CD4-positive, alpha-beta memory T cell (primary cell): Measurements from ENCODE around the gene MOXD1. TPM values are rescaled to one million over a fixed set of nuclear protein-coding genes. Genes with fewer than 3 reads are reported as not detected.
"Not testable (repeated sequence)": the region's sequence is repeated elsewhere in the genome, so short reads cannot be mapped to it uniquely, and the experiment has no call there.

Experiments used
- CTCF ChIA-PET: fragments of 350-600 bp; sonication (Branson Sonifier 250); formaldehyde crosslinking; loops from one replicate; lab custom pipeline; 2021; ENCODE audit warnings: inconsistent platforms; ENCODE audit not compliant: partially characterized antibody; lab: Charles Lee
- POLR2A ChIA-PET: fragments of 350-600 bp; sonication (Branson Sonifier 250); formaldehyde crosslinking; loops from one replicate; lab custom pipeline; 2021; ENCODE audit not compliant: partially characterized antibody; lab: Charles Lee
- DNase-seq, 5 donors: peaks; one replicate each; pipeline versions ENCODE4 v3.0.0 to v3.0.0-alpha.2; 2020 to 2022; ENCODE audit warnings: mixed read lengths in 1 of 5
- H3K27ac ChIP-seq: one replicate; pipeline ENCODE4 v1.7.0; 2013; ENCODE audit warnings: low read depth, low read length
- H3K27me3 ChIP-seq: 2 replicates; pipeline ENCODE4 v1.7.0; 2013; ENCODE audit warnings: mild to moderate bottlenecking, low read length, moderate library complexity; ENCODE audit not compliant: insufficient read depth
- H3K36me3 ChIP-seq: 2 replicates; pipeline ENCODE4 v1.7.0; 2013; ENCODE audit warnings: mild to moderate bottlenecking, low read length, moderate library complexity; ENCODE audit not compliant: insufficient read depth
- H3K4me1 ChIP-seq: 2 replicates; pipeline ENCODE4 v1.7.0; 2013; ENCODE audit warnings: mild to moderate bottlenecking, low read length, moderate library complexity; ENCODE audit not compliant: insufficient read depth
- H3K4me3 ChIP-seq, 2 donors: one replicate each; pipeline ENCODE4 v1.7.0; 2013; ENCODE audit warnings: low read length in 2 of 2, mild to moderate bottlenecking in 1 of 2
- H3K9me3 ChIP-seq, 2 donors: one replicate each; pipeline ENCODE4 v1.7.0; 2013; ENCODE audit warnings: low read length in 2 of 2, control low read depth in 1 of 2; ENCODE audit not compliant: control insufficient read depth in 1 of 2
- H3K27ac Mint-ChIP-seq, 7 donors: one replicate each; pipeline ENCODE4 v1.8.0; 2020 to 2021; ENCODE audit warnings: mixed read lengths in 7 of 7, mild to moderate bottlenecking in 6 of 7, inconsistent platforms in 3 of 7, moderate library complexity in 3 of 7
- H3K27me3 Mint-ChIP-seq, 2 donors: one replicate each; pipeline ENCODE4 v1.8.0; 2020 to 2021; ENCODE audit warnings: mixed read lengths in 2 of 2
- H3K36me3 Mint-ChIP-seq, 2 donors: one replicate each; pipeline ENCODE4 v1.8.0; 2020 to 2021; ENCODE audit warnings: mixed read lengths in 2 of 2, inconsistent platforms in 1 of 2, mild to moderate bottlenecking in 1 of 2
- H3K4me1 Mint-ChIP-seq, 4 donors: one replicate each; pipeline ENCODE4 v1.8.0; 2020 to 2021; ENCODE audit warnings: mixed read lengths in 4 of 4, mild to moderate bottlenecking in 1 of 4
- H3K4me3 Mint-ChIP-seq, 8 donors: one replicate each; pipeline ENCODE4 v1.8.0; 2020 to 2021; ENCODE audit warnings: mixed read lengths in 8 of 8, mild to moderate bottlenecking in 7 of 8, moderate library complexity in 6 of 8, inconsistent platforms in 3 of 8
- H3K9me3 Mint-ChIP-seq, 8 donors: one replicate each; pipeline ENCODE4 v1.8.0; 2020 to 2021; ENCODE audit warnings: mixed read lengths in 8 of 8, mild to moderate bottlenecking in 5 of 8, inconsistent platforms in 3 of 8, moderate library complexity in 1 of 8
- intact Hi-C: fragments of 100-400 bp; cut with micrococcal nuclease; formaldehyde crosslinking; loops from one replicate; pipeline ENCODE4 v1.15.1; 2023
- polyA plus RNA-seq, 2 donors: library from polyadenylated mRNA; unstranded; fragments of 300-500 nt; fragmentation: Illumina TruSeq; gene quantifications; one replicate each; pipeline ENCODE4 v1.2.3, GENCODE V29; 2021
- total RNA-seq, 2 experiments: library from RNA; stranded (reverse); gene quantifications; one replicate each; pipeline ENCODE4 v1.2.3, GENCODE V29; 2021

MOXD1 gene
- total and polyA plus RNA-seq, 4 experiments from 2014 or later: not detected

- Histone ChIP-seq H3K4me1 (no peaks in the 10 kb centered on the region), H3K9me3 (no peaks in the 10 kb centered on the region), H3K27me3 (no peaks in the 10 kb centered on the region), H3K4me3 (no peak overlapping the region), H3K27ac (no peak overlapping the region), H3K36me3 (no peaks in the 10 kb centered on the region)
- peaks cover 5% of the 10 kb centered on the region in 2 donors for H3K27me3 Mint-ChIP-seq
- DNase-seq: no peak
- intact Hi-C loops: no loop called here
- H3K4me1 Mint-ChIP-seq: peaks cover 0 to 4% (median under 1%) of the 10 kb centered on the region in 4 donors
- H3K4me3 Mint-ChIP-seq: no peak overlapping the region
- no peaks in the 10 kb centered on the region for H3K9me3 Mint-ChIP-seq
- ChIA-PET POLR2A (no interaction called here), CTCF (no interaction called here)
- no peak overlapping the region for H3K27ac Mint-ChIP-seq
- H3K36me3 Mint-ChIP-seq: no peaks in the 10 kb centered on the region
These were observed 38.7 kb downstream of the MOXD1 start for GRCh38 chr6:132362442-132363185.

- no peaks in the 10 kb centered on the region for H3K4me1 ChIP-seq
- H3K9me3 ChIP-seq: no peaks in the 10 kb centered on the region
- ChIA-PET CTCF (interaction anchor here (0.9 kb wide), 1 partner anchor 124 kb away, joined by 3 read pairs; no protein-coding TSS in a partner anchor), POLR2A (no interaction called here)
- H3K36me3 Mint-ChIP-seq: no peaks in the 10 kb centered on the region
- H3K36me3 ChIP-seq: no peaks in the 10 kb centered on the region
- H3K4me1 Mint-ChIP-seq: peaks cover 0 to 4% (median under 1%) of the 10 kb centered on the region in 4 donors
- H3K4me3 Mint-ChIP-seq: no peak overlapping the region
- no peaks in the 10 kb centered on the region for H3K9me3 Mint-ChIP-seq
- no peaks in the 10 kb centered on the region for H3K27me3 ChIP-seq
- no peak overlapping the region for H3K4me3 ChIP-seq
- no peak overlapping the region for H3K27ac Mint-ChIP-seq
- no peak for DNase-seq
- no peak overlapping the region for H3K27ac ChIP-seq
- intact Hi-C loops: no loop called here
- peaks cover 4% of the 10 kb centered on the region in 2 donors for H3K27me3 Mint-ChIP-seq
These were observed 40.2 kb downstream of the MOXD1 start for GRCh38 chr6:132361101-132361500.

GRCh38 chr6:132359886-132360285, 41.4 kb downstream of the MOXD1 start:
- peaks cover 0 to 4% (median 0%) of the 10 kb centered on the region in 8 donors for H3K9me3 Mint-ChIP-seq
- Histone ChIP-seq H3K9me3 (no peaks in the 10 kb centered on the region), H3K27ac (no peak overlapping the region), H3K27me3 (no peaks in the 10 kb centered on the region), H3K4me1 (peaks cover 2% of the 10 kb centered on the region), H3K4me3 (no peak overlapping the region), H3K36me3 (no peaks in the 10 kb centered on the region)
- peaks cover 2% of the 10 kb centered on the region in 2 donors for H3K27me3 Mint-ChIP-seq
- no peak overlapping the region for H3K4me3 Mint-ChIP-seq
- H3K4me1 Mint-ChIP-seq: peaks cover 4 to 7% (median 6%) of the 10 kb centered on the region in 4 donors
- DNase-seq: no peak
- ChIA-PET POLR2A (no interaction called here), CTCF (no interaction called here)
- H3K27ac Mint-ChIP-seq: no peak overlapping the region
- intact Hi-C loops: no loop called here
- H3K36me3 Mint-ChIP-seq: no peaks in the 10 kb centered on the region

GRCh38 chr6:132357120-132357519, 44.2 kb downstream of the MOXD1 start:
- Histone ChIP-seq H3K36me3 (no peaks in the 10 kb centered on the region), H3K27ac (no peak overlapping the region), H3K27me3 (no peaks in the 10 kb centered on the region), H3K9me3 (no peaks in the 10 kb centered on the region), H3K4me3 (no peak overlapping the region), H3K4me1 (peaks cover 10% of the 10 kb centered on the region)
- intact Hi-C loops: no loop called here
- ChIA-PET CTCF (no interaction called here), POLR2A (no interaction called here)
- H3K4me1 Mint-ChIP-seq: peaks cover 7 to 22% (median 17%) of the 10 kb centered on the region in 4 donors
- H3K9me3 Mint-ChIP-seq: peaks cover 0 to 4% (median 0%) of the 10 kb centered on the region in 8 donors
- H3K4me3 Mint-ChIP-seq: no peak overlapping the region
- DNase-seq: no peak
- H3K27ac Mint-ChIP-seq: no peak overlapping the region
- peaks cover 0 to 3% of the 10 kb centered on the region in 2 donors for H3K27me3 Mint-ChIP-seq
- H3K36me3 Mint-ChIP-seq: no peaks in the 10 kb centered on the region

GRCh38 chr6:132354517-132355167, 46.6 kb downstream of the MOXD1 start:
- Mint-ChIP-seq H3K36me3 (no peaks in the 10 kb centered on the region), H3K4me3 (peak overlapping the region in 3 of 8 donors; percentile 12 to 39 (median 38)), H3K9me3 (peaks cover 0 to 4% (median 0%) of the 10 kb centered on the region in 8 donors), H3K27ac (no peak overlapping the region), H3K27me3 (peaks cover 0 to 4% of the 10 kb centered on the region in 2 donors), H3K4me1 (peaks cover 9 to 22% (median 18%) of the 10 kb centered on the region in 4 donors)
- Histone ChIP-seq H3K36me3 (no peaks in the 10 kb centered on the region), H3K27ac (no peak overlapping the region), H3K4me3 (no peak overlapping the region), H3K4me1 (peaks cover 10% of the 10 kb centered on the region), H3K27me3 (no peaks in the 10 kb centered on the region), H3K9me3 (no peaks in the 10 kb centered on the region)
- intact Hi-C loops: no loop called here
- ChIA-PET POLR2A (no interaction called here), CTCF (no interaction called here)
- peak in 4 of 5 donors; percentile 14 to 29 (median 22) for DNase-seq

GRCh38 chr6:132351986-132352385, 49.3 kb downstream of the MOXD1 start:
- H3K36me3 Mint-ChIP-seq, POLR2A ChIA-PET, DNase-seq, H3K27me3 ChIP-seq, intact Hi-C loops, H3K27ac Mint-ChIP-seq, H3K4me1 ChIP-seq, H3K9me3 Mint-ChIP-seq, H3K4me3 ChIP-seq, H3K9me3 ChIP-seq, H3K27me3 Mint-ChIP-seq, H3K27ac ChIP-seq, H3K36me3 ChIP-seq, CTCF ChIA-PET: not testable (repeated sequence)
- Mint-ChIP-seq H3K4me3 (peak overlapping the region in 1 of 8 donors; percentile 15), H3K4me1 (peaks cover 9 to 22% (median 17%) of the 10 kb centered on the region in 4 donors)

- peaks cover 0 to 6% (median 3%) of the 10 kb centered on the region in 4 donors for H3K4me1 Mint-ChIP-seq
- no peak overlapping the region for H3K27ac ChIP-seq
- intact Hi-C loops: no loop called here
- H3K27me3 ChIP-seq: no peaks in the 10 kb centered on the region
- DNase-seq: no peak
- peaks cover 0 to 4% (median 0%) of the 10 kb centered on the region in 8 donors for H3K9me3 Mint-ChIP-seq
- no peak overlapping the region for H3K4me3 ChIP-seq
- POLR2A ChIA-PET: no interaction called here
- no peaks in the 10 kb centered on the region for H3K36me3 Mint-ChIP-seq
- no peak overlapping the region for H3K27ac Mint-ChIP-seq
- H3K9me3 ChIP-seq: peaks cover 0 to 4% of the 10 kb centered on the region in 2 donors
- no peak overlapping the region for H3K4me3 Mint-ChIP-seq
- no peaks in the 10 kb centered on the region for H3K36me3 ChIP-seq
- peaks cover 0 to 4% of the 10 kb centered on the region in 2 donors for H3K27me3 Mint-ChIP-seq
- no peaks in the 10 kb centered on the region for H3K4me1 ChIP-seq
- CTCF ChIA-PET: no interaction called here
These were observed 53.0 kb downstream of the MOXD1 start for GRCh38 chr6:132348231-132348630.
